Astrocyte (in vitro differentiated cells and primary cell): ENCODE measurements around the gene SNAP47. TPM values are rescaled to one million over a fixed set of nuclear protein-coding genes. Genes with fewer than 3 reads are reported as not detected.

Experiments used
- DNase-seq: peaks from one replicate; pipeline ENCODE4 v3.0.0-alpha.2; 2010; ENCODE audit warnings: low read depth
- FAIRE-seq: peaks from 2 replicates; lab custom pipeline; 2011; peaks lifted over from hg19 to GRCh38; lab: Jason Lieb, UNC
- H2AFZ ChIP-seq: 2 replicates; pipeline ENCODE4 v1.6.0; 2012; ENCODE audit warnings: low read depth, low read length, inconsistent platforms
- H3K27ac ChIP-seq: 2 replicates; pipeline ENCODE4 v1.5.1; 2011; ENCODE audit warnings: low read depth, low read length, inconsistent platforms
- H3K27me3 ChIP-seq: 2 replicates; pipeline ENCODE4 v1.6.0; 2011; ENCODE audit warnings: low read length, inconsistent platforms; ENCODE audit not compliant: insufficient read depth
- H3K36me3 ChIP-seq: 2 replicates; pipeline ENCODE4 v1.5.1; 2011; ENCODE audit warnings: low read length, inconsistent platforms; ENCODE audit not compliant: insufficient read depth
- H3K4me1 ChIP-seq: 2 replicates; pipeline ENCODE4 v1.5.1; 2011; ENCODE audit warnings: low read length, inconsistent platforms; ENCODE audit not compliant: insufficient read depth
- H3K4me2 ChIP-seq: 2 replicates; pipeline ENCODE4 v1.6.0; 2012; ENCODE audit warnings: low read length, inconsistent platforms
- H3K4me3 ChIP-seq: 2 replicates; pipeline ENCODE4 v1.5.1; 2011; ENCODE audit warnings: low read depth, mild to moderate bottlenecking, low read length, inconsistent platforms; ENCODE audit not compliant: insufficient read depth
- H3K79me2 ChIP-seq: 2 replicates; pipeline ENCODE4 v1.6.0; 2012; ENCODE audit warnings: mild to moderate bottlenecking, low read length, inconsistent platforms; ENCODE audit not compliant: insufficient read depth
- H3K9ac ChIP-seq: 2 replicates; pipeline ENCODE4 v1.6.0; 2012; ENCODE audit warnings: mild to moderate bottlenecking, low read length, inconsistent platforms
- H3K9me3 ChIP-seq: 2 replicates; pipeline ENCODE4 v1.5.1; 2012; ENCODE audit warnings: low read depth, mild to moderate bottlenecking, low read length, inconsistent platforms; ENCODE audit not compliant: insufficient read depth
- H4K20me1 ChIP-seq: 2 replicates; pipeline ENCODE4 v1.6.0; 2012; ENCODE audit warnings: low read length, inconsistent platforms; ENCODE audit not compliant: insufficient read depth
- H3K27ac Mint-ChIP-seq: one replicate; pipeline ENCODE4 v1.8.0; 2021; ENCODE audit warnings: mild to moderate bottlenecking, mixed read lengths; ENCODE audit not compliant: unreplicated experiment
- H3K27me3 Mint-ChIP-seq: one replicate; pipeline ENCODE4 v1.8.0; 2021; ENCODE audit warnings: low read depth, mixed read lengths; ENCODE audit not compliant: unreplicated experiment
- H3K36me3 Mint-ChIP-seq: one replicate; pipeline ENCODE4 v1.8.0; 2021; ENCODE audit warnings: low read depth, mixed read lengths; ENCODE audit not compliant: unreplicated experiment
- H3K4me1 Mint-ChIP-seq: one replicate; pipeline ENCODE4 v1.8.0; 2021; ENCODE audit warnings: low read depth, mixed read lengths; ENCODE audit not compliant: unreplicated experiment
- H3K4me3 Mint-ChIP-seq: one replicate; pipeline ENCODE4 v1.8.0; 2021; ENCODE audit warnings: mild to moderate bottlenecking, moderate library complexity, mixed read lengths; ENCODE audit not compliant: unreplicated experiment
- H3K9me3 Mint-ChIP-seq: one replicate; pipeline ENCODE4 v1.8.0; 2021; ENCODE audit warnings: mild to moderate bottlenecking, mixed read lengths; ENCODE audit not compliant: unreplicated experiment
- EZH2 ChIP-seq: IDR thresholded peaks from 2 replicates; pipeline ENCODE4 v1.6.1; 2012; ENCODE audit warnings: mild to moderate bottlenecking, low read length, inconsistent platforms; ENCODE audit not compliant: insufficient read depth
- total RNA-seq: library from RNA; stranded (reverse); gene quantifications from 2 replicates; pipeline ENCODE4 v1.2.1, GENCODE V29; 2021
- TF ChIP-seq, protein P1 (sequence below): IDR thresholded peaks from 2 replicates; pipeline ENCODE4 v1.5.1; 2011; ENCODE audit warnings: low read depth, mild to moderate bottlenecking, inconsistent platforms, low read length, moderate library complexity; ENCODE audit not compliant: insufficient read depth

SNAP47 gene
- total RNA-seq, 1 donor from 2014 or later = 31.9 TPM

DNA sequence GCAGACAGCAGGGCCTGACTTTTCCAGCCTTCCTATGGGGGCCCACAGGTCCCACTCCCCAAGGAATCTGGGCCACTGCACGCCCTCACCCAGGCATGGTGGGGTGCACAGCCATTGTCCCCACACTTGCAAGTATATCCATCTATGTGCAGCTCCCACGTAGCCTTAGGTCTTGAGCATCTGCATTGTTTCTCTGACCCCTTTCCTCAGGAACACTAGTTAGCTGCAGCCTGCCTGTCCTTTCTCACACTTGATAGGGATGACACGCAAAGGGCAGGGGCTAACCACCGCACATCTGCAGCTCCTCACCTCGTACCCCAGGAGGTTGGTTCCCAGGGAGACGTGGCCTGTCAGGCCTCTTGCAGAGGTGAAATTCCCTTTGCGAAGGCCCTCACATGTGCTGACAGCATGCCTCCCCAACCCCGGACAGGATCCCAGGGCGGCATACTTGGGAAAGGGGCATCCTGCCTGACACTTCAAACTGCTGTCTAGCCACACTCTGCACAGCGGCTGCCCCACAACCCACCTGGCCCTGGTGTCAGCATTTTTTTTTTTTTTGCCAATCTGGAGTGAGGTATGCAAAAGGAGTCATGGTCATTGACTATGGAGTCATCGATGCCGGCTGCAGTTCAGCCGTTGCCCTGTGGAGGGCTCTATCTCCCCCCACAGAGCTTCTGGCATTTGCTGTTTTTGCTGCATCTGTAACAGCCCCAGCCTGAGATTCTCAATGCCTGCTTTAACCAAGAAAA lies 5.2 kb upstream of the SNAP47 start:
- no peak overlapping the region for H3K4me2 ChIP-seq
- no peak overlapping the region for H3K27ac ChIP-seq
- no peak for FAIRE-seq

DNA sequence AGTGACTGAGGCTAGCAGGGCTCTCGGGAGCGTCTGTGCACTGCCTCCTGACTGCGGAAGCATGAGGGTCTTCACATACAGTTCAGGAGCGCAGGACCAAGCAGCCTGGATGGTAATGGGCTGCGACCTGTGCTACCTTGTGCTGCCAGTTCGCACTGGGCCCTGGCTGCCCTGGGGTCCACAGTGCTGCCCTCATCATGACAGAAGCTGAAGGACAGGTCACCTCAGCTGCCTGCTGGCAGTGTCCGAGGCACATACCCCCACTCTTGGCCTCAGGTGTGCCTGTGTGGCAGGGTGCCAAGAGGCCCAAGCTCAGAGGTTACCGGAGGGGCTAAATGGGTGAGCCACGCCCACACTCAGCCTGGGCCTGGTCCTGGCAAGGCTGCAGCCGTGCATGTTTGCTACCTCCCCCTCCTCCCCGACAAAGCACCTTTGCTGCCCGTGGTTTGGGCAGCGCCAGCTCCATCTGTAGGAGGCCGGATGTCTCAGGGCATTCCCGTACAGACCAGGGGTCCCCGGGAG lies 4.5 kb upstream of the SNAP47 start:
- H3K4me2 ChIP-seq = no peak overlapping the region
- no peak for TF ChIP-seq EZH2
- TF ChIP-seq, protein P1, sequence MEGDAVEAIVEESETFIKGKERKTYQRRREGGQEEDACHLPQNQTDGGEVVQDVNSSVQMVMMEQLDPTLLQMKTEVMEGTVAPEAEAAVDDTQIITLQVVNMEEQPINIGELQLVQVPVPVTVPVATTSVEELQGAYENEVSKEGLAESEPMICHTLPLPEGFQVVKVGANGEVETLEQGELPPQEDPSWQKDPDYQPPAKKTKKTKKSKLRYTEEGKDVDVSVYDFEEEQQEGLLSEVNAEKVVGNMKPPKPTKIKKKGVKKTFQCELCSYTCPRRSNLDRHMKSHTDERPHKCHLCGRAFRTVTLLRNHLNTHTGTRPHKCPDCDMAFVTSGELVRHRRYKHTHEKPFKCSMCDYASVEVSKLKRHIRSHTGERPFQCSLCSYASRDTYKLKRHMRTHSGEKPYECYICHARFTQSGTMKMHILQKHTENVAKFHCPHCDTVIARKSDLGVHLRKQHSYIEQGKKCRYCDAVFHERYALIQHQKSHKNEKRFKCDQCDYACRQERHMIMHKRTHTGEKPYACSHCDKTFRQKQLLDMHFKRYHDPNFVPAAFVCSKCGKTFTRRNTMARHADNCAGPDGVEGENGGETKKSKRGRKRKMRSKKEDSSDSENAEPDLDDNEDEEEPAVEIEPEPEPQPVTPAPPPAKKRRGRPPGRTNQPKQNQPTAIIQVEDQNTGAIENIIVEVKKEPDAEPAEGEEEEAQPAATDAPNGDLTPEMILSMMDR = no peak
- Mint-ChIP-seq H3K4me3 (peak overlapping the region; percentile 29), H3K9me3 (peaks cover 3% of the 10 kb centered on the region), H3K27ac (no peak overlapping the region), H3K27me3 (no peaks in the 10 kb centered on the region), H3K4me1 (peaks cover 8% of the 10 kb centered on the region), H3K36me3 (no peaks in the 10 kb centered on the region)
- no peak overlapping the region for H3K27ac ChIP-seq
- DNase-seq (no peak), FAIRE-seq (no peak)
- H3K79me2 ChIP-seq = peaks cover 33% of the 10 kb centered on the region
- H2AFZ ChIP-seq = no peak overlapping the region
- H4K20me1 ChIP-seq = peaks cover 42% of the 10 kb centered on the region
- no peaks in the 10 kb centered on the region for H3K9me3 ChIP-seq
- H3K27me3 ChIP-seq = no peaks in the 10 kb centered on the region
- H3K4me3 ChIP-seq = no peak overlapping the region
- H3K9ac ChIP-seq = no peak overlapping the region
- H3K4me1 ChIP-seq = peaks cover 16% of the 10 kb centered on the region
- H3K36me3 ChIP-seq = peaks cover 3% of the 10 kb centered on the region

More for the DNA sequence above, 5.2 kb upstream of the SNAP47 start:
- H3K9me3 Mint-ChIP-seq = peaks cover 3% of the 10 kb centered on the region
- peak; percentile 31 for DNase-seq
- Histone ChIP-seq H3K27me3 (no peaks in the 10 kb centered on the region), H3K4me3 (no peak overlapping the region), H2AFZ (no peak overlapping the region), H4K20me1 (peaks cover 42% of the 10 kb centered on the region), H3K36me3 (peaks cover 3% of the 10 kb centered on the region), H3K9ac (no peak overlapping the region), H3K9me3 (no peaks in the 10 kb centered on the region), H3K79me2 (peaks cover 26% of the 10 kb centered on the region), H3K4me1 (peaks cover 16% of the 10 kb centered on the region)
- H3K4me3 Mint-ChIP-seq = peak overlapping the region; percentile 29
- H3K27ac Mint-ChIP-seq = no peak overlapping the region
- H3K27me3 Mint-ChIP-seq = no peaks in the 10 kb centered on the region
- H3K4me1 Mint-ChIP-seq = peaks cover 8% of the 10 kb centered on the region
- H3K36me3 Mint-ChIP-seq = no peaks in the 10 kb centered on the region
- TF ChIP-seq EZH2 = no peak
- TF ChIP-seq, protein P1 = peak; percentile 82

DNA sequence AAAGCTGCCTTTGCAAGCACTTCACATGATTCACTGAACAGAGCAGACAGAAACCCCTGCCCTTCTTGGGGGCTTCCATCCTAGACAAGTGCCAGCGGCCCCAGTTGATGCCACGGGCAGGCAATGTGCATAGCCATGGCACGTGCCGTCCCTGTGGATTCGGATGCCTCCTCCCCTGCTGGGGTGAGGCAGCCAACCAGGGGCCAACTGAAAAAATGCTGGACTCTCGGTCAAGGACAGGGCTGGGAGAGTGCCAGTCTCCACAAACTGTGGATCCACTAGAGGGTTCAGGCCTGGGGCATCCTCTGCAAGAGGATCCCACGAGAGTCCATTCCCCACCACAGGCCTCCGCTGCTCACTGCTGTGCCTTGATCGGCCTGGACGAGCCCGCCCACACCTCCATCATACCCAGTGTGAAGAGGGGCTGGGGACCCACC lies 4.0 kb upstream of the SNAP47 start:
- Mint-ChIP-seq H3K27ac (no peak overlapping the region), H3K27me3 (no peaks in the 10 kb centered on the region), H3K4me1 (peaks cover 11% of the 10 kb centered on the region), H3K4me3 (no peak overlapping the region), H3K9me3 (peaks cover 3% of the 10 kb centered on the region), H3K36me3 (no peaks in the 10 kb centered on the region)
- Histone ChIP-seq H3K27ac (no peak overlapping the region), H2AFZ (no peak overlapping the region), H4K20me1 (peaks cover 48% of the 10 kb centered on the region), H3K27me3 (no peaks in the 10 kb centered on the region), H3K4me2 (no peak overlapping the region), H3K9ac (no peak overlapping the region), H3K4me3 (no peak overlapping the region), H3K79me2 (peaks cover 38% of the 10 kb centered on the region), H3K36me3 (peaks cover 3% of the 10 kb centered on the region), H3K9me3 (no peaks in the 10 kb centered on the region), H3K4me1 (peaks cover 16% of the 10 kb centered on the region)
- FAIRE-seq = no peak
- TF ChIP-seq, protein P1 = no peak
- DNase-seq = no peak
